Glutamatergic neuron (in vitro differentiated cells): ENCODE measurements around the gene ARHGAP32. TPM values are rescaled to one million over a fixed set of nuclear protein-coding genes. Genes with fewer than 3 reads are reported as not detected.

Experiments
- DNase-seq: peaks from one replicate; pipeline ENCODE4 v3.0.0; 2022
- H3K27ac Mint-ChIP-seq: one replicate; pipeline ENCODE4 v1.8.0; 2020; ENCODE audit warnings: mild to moderate bottlenecking, mixed read lengths, inconsistent platforms; ENCODE audit not compliant: unreplicated experiment
- H3K27me3 Mint-ChIP-seq: one replicate; pipeline ENCODE4 v1.8.0; 2020; ENCODE audit warnings: mild to moderate bottlenecking, moderate library complexity, mixed read lengths, inconsistent platforms; ENCODE audit not compliant: unreplicated experiment
- H3K36me3 Mint-ChIP-seq: one replicate; pipeline ENCODE4 v1.8.0; 2020; ENCODE audit warnings: mild to moderate bottlenecking, mixed read lengths, inconsistent platforms; ENCODE audit not compliant: unreplicated experiment
- H3K4me1 Mint-ChIP-seq: one replicate; pipeline ENCODE4 v1.8.0; 2020; ENCODE audit warnings: mild to moderate bottlenecking, low read depth, mixed read lengths, inconsistent platforms; ENCODE audit not compliant: unreplicated experiment
- H3K4me3 Mint-ChIP-seq: one replicate; pipeline ENCODE4 v1.8.0; 2020; ENCODE audit warnings: mild to moderate bottlenecking, mixed read lengths, inconsistent platforms; ENCODE audit not compliant: unreplicated experiment
- H3K9me3 Mint-ChIP-seq: one replicate; pipeline ENCODE4 v1.8.0; 2020; ENCODE audit warnings: mild to moderate bottlenecking, moderate library complexity, mixed read lengths, inconsistent platforms; ENCODE audit not compliant: unreplicated experiment
- CTCF ChIP-seq: fragments of 200-600 bp; sonication (generic); IDR thresholded peaks from one replicate; pipeline ENCODE4 v1.5.0; 2021; ENCODE audit not compliant: partially characterized antibody, unreplicated experiment
- total RNA-seq: library from RNA; stranded (reverse); fragmentation: NEBNext Ultra II Directional; extraction: Animal tissue kit (Norgen Biotek cat#: 25700); gene quantifications from one replicate; pipeline ENCODE4 v1.2.1, GENCODE V29; 2021; ENCODE audit not compliant: unreplicated experiment

ARHGAP32 gene
- total RNA-seq, 1 donor from 2014 or later = 45.3 TPM

- no peak for DNase-seq
- H3K36me3 Mint-ChIP-seq = peaks cover 10% of the 10 kb centered on the region
- no peak for TF ChIP-seq CTCF
- peaks cover 2% of the 10 kb centered on the region for H3K4me1 Mint-ChIP-seq
- H3K27ac Mint-ChIP-seq = no peak overlapping the region
- no peak overlapping the region for H3K4me3 Mint-ChIP-seq
- H3K9me3 Mint-ChIP-seq = peaks cover 8% of the 10 kb centered on the region
- H3K27me3 Mint-ChIP-seq = peaks cover 5% of the 10 kb centered on the region
Observed at GRCh38 chr11:129155745-129156144, 36.4 kb downstream of the ARHGAP32 start.

GRCh38 chr11:129148487-129148886 is 43.6 kb downstream of the ARHGAP32 start:
- Mint-ChIP-seq H3K27me3 (no peaks in the 10 kb centered on the region), H3K9me3 (peaks cover 11% of the 10 kb centered on the region), H3K4me1 (peaks cover under 1% of the 10 kb centered on the region), H3K27ac (no peak overlapping the region), H3K4me3 (no peak overlapping the region), H3K36me3 (peaks cover 26% of the 10 kb centered on the region)
- no peak for DNase-seq
- no peak for TF ChIP-seq CTCF

- H3K4me3 Mint-ChIP-seq = no peak overlapping the region
- no peak for DNase-seq
- H3K27me3 Mint-ChIP-seq = no peaks in the 10 kb centered on the region
- no peak for TF ChIP-seq CTCF
- peaks cover 14% of the 10 kb centered on the region for H3K4me1 Mint-ChIP-seq
- peaks cover 21% of the 10 kb centered on the region for H3K36me3 Mint-ChIP-seq
- H3K27ac Mint-ChIP-seq = no peak overlapping the region
- H3K9me3 Mint-ChIP-seq = peaks cover 6% of the 10 kb centered on the region
Observed at GRCh38 chr11:129146191-129146590, 45.9 kb downstream of the ARHGAP32 start.

GRCh38 chr11:129145276-129145675 is 46.8 kb downstream of the ARHGAP32 start:
- DNase-seq = no peak
- H3K27ac Mint-ChIP-seq = no peak overlapping the region
- H3K36me3 Mint-ChIP-seq = peaks cover 15% of the 10 kb centered on the region
- no peak for TF ChIP-seq CTCF
- H3K4me1 Mint-ChIP-seq = peaks cover 14% of the 10 kb centered on the region
- no peaks in the 10 kb centered on the region for H3K27me3 Mint-ChIP-seq
- peaks cover 4% of the 10 kb centered on the region for H3K9me3 Mint-ChIP-seq
- H3K4me3 Mint-ChIP-seq = no peak overlapping the region

GRCh38 chr11:129144256-129144655 is 47.9 kb downstream of the ARHGAP32 start:
- DNase-seq = no peak
- Mint-ChIP-seq H3K27ac (no peak overlapping the region), H3K9me3 (peaks cover 4% of the 10 kb centered on the region), H3K27me3 (no peaks in the 10 kb centered on the region), H3K4me3 (no peak overlapping the region), H3K4me1 (peaks cover 14% of the 10 kb centered on the region), H3K36me3 (peaks cover 5% of the 10 kb centered on the region)
- no peak for TF ChIP-seq CTCF
